ENCODE data around the gene IER3. TPM values are rescaled to one million over a fixed set of nuclear protein-coding genes. Genes with fewer than 3 reads are reported as not detected.

Gene IER3
- total RNA-seq, 4 donors from 2014 or later, result 0.24 to 2.0 (median 1.4) TPM

DNA sequence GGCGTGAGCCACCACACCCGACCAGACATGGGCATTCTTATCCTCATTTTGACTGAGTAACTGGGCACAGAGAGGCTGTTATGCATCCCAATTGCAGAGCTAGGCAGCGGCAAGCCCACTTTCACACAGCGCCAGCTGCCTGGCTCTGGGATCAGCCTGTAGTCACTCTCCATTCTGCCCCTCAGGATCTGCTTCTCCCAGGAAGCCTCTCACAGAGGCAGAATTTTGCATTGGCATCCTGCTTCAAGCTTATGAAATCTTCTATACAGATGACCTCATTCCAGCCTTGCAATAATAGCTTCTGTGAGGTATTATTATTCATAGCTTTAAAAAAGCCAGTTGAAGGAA lies 37.0 kb upstream of the IER3 start:
- intact Hi-C loops (cut with DNase I; ENCODE audit: low total_unique reads) (loop anchor here (2.0 kb wide), 1 partner anchor 29 kb away; no protein-coding TSS in a partner anchor), in situ Hi-C loops (cut with MboI; ENCODE audit: low sequenced_read_pairs in 4 of 4) (no loop called here)
- H3K9me3 ChIP-seq, result no peaks in the 10 kb centered on the region
- no peaks in the 10 kb centered on the region for H3K36me3 ChIP-seq
- DNase-seq (no peak), ATAC-seq (no peak)
- no peak for TF ChIP-seq POLR2A (IDR thresholded peaks at IDR 0.05)
- no peak for TF ChIP-seq CTCF (IDR thresholded peaks at IDR 0.05 in 4 of 5, conservative IDR thresholded peaks at IDR 0.05 in 1 of 5)
- H3K4me3 ChIP-seq, result peak overlapping the region in 1 of 4 donors; percentile 23
- H3K4me1 ChIP-seq, result peaks cover 26 to 34% of the 10 kb centered on the region in 2 donors
- H3K27ac ChIP-seq, result peak overlapping the region; percentile 73 to 83 (median 74)
- H3K27me3 ChIP-seq, result no peaks in the 10 kb centered on the region

DNA sequence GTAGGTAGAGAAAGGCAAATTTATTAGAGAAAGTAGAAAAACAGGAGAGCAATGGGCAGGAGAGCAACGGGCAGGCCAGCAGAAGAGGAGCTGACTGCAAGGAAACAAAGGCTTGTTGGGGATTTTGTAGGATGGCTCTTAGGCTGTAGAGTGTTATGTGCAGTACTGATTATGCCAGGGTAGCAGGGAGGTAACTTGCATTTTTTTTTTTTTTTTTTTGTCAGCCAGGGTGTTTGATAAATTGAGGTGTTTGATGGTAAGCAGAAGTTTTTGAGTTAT lies 36.2 kb upstream of the IER3 start:
- H3K27me3 ChIP-seq, result no peaks in the 10 kb centered on the region
- no peak for TF ChIP-seq CTCF (IDR thresholded peaks at IDR 0.05 in 4 of 5, conservative IDR thresholded peaks at IDR 0.05 in 1 of 5)
- no peak for TF ChIP-seq POLR2A (IDR thresholded peaks at IDR 0.05)
- peak overlapping the region in 2 of 4 donors; percentile 74 for H3K27ac ChIP-seq

DNA sequence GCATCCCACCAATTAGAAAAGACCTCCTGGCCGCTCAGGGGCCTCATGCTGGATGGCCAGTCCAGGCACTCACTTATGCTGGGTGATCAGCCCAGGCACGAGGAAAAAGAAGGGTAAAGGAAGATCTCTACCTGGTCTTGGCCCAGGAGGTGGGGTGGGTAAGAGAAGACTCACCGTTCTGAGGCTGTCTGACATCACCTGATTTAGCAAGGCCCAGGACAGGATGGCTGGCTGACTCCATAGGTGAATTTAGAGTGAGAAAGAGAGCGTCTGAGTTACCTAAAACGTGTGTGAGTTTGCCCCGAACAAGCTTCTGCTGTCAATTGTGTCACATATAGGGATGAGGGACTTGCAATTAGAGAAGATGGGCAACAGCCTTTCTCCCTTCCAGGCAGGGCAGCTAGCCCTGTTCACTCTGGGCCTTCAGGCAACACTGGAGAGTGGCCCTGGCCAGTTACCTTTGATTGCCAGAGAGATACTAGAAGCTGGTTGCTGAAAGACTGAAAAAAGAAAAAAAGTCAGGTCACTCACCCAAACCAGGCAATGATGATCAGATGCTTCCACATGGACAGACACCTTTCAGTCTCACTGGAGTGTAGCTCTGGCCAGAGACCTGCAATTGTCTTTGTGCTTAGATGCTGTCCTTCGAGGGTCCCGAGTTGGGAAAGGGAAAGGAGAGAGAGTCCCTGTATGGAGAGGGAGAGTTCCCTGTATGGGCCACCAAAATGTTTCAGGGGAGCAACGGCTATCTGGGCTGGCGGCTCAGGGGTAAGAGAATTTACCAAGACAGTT lies 35.7 kb upstream of the IER3 start:
- DNase-seq (no peak), ATAC-seq (no peak)
- no peaks in the 10 kb centered on the region for H3K27me3 ChIP-seq
- intact Hi-C loops (cut with DNase I; ENCODE audit: low total_unique reads), result loop anchor here (2.0 kb wide), 1 partner anchor 27 kb away; no protein-coding TSS in a partner anchor
- peak overlapping the region; percentile 48 to 74 (median 69) for H3K27ac ChIP-seq
- no peak overlapping the region for H3K4me3 ChIP-seq
- H3K9me3 ChIP-seq, result no peaks in the 10 kb centered on the region
- in situ Hi-C loops (cut with MboI; ENCODE audit: low sequenced_read_pairs in 4 of 4), result no loop called here
- no peaks in the 10 kb centered on the region for H3K36me3 ChIP-seq
- TF ChIP-seq POLR2A (IDR thresholded peaks at IDR 0.05) (no peak), CTCF (IDR thresholded peaks at IDR 0.05 in 4 of 5, conservative IDR thresholded peaks at IDR 0.05 in 1 of 5) (no peak)
- H3K4me1 ChIP-seq, result peaks cover 26 to 34% of the 10 kb centered on the region in 2 donors

More for the DNA sequence above, 36.2 kb upstream of the IER3 start:
- in situ Hi-C loops (cut with MboI; ENCODE audit: low sequenced_read_pairs in 4 of 4), result no loop called here
- Histone ChIP-seq H3K4me1 (peaks cover 26 to 34% of the 10 kb centered on the region in 2 donors), H3K36me3 (no peaks in the 10 kb centered on the region), H3K4me3 (no peak overlapping the region), H3K9me3 (no peaks in the 10 kb centered on the region)
- DNase-seq (no peak), ATAC-seq (no peak)
- intact Hi-C loops (cut with DNase I; ENCODE audit: low total_unique reads), result loop anchor here (2.0 kb wide), 1 partner anchor 28 kb away; no protein-coding TSS in a partner anchor

DNA sequence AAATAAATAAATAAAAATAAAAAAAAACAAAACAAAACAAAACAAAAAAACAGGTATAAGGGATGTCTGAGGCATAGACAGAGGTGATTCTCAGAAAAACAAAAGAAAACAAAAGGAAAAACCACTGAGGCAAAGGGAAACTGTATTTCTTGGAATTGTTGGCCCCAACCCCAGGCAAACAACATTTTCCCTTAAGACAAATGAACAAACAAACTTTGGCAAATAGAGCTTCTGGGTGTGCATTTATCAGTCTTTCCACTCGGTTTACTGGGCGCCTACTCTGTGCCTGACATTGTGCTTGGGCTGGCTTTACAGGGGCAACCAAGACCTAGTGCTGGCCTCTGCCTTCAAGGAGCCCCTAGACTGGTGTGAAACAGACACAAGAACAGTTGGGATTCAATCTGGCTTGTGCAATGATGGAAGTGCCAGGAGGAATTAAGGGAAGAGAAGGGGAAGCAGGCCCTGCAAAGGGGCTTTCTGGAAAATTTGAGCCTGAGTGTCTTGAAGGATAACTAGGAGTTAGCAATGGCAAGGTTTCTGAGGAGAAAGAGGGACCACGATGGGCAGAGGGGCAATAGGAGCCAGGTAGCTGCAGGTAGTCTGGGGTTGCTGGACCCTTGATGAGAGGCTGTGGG lies 33.8 kb upstream of the IER3 start:
- peaks cover 32 to 34% of the 10 kb centered on the region in 2 donors for H3K4me1 ChIP-seq
- H3K4me3 ChIP-seq, result no peak overlapping the region
- DNase-seq, result no peak
- no peak for ATAC-seq
- intact Hi-C loops (cut with DNase I; ENCODE audit: low total_unique reads) (no loop called here), in situ Hi-C loops (cut with MboI; ENCODE audit: low sequenced_read_pairs in 4 of 4) (no loop called here)
- H3K9me3 ChIP-seq, result no peaks in the 10 kb centered on the region
- peak overlapping the region in 3 of 4 donors; percentile 67 to 74 (median 71) for H3K27ac ChIP-seq
- no peaks in the 10 kb centered on the region for H3K36me3 ChIP-seq
- no peak for TF ChIP-seq POLR2A (IDR thresholded peaks at IDR 0.05)
- no peak for TF ChIP-seq CTCF (IDR thresholded peaks at IDR 0.05 in 4 of 5, conservative IDR thresholded peaks at IDR 0.05 in 1 of 5)
- H3K27me3 ChIP-seq, result no peaks in the 10 kb centered on the region

Data from gastrocnemius medialis (tissue), 4 donors.